Keratinocyte (primary cell): ENCODE data around the gene TMEM61.

ENCODE experiments used
- CTCF ChIP-seq, 3 experiments: IDR thresholded peaks in 1 of 3; conservative IDR thresholded peaks in 1 of 3; optimal IDR thresholded peaks in 1 of 3; 2 replicates in 2 of 3; 3 replicates in 1 of 3; pipeline versions ENCODE3 to v1.5.1; 2011; ENCODE audit warnings: low read length in 3 of 3, mild to moderate bottlenecking in 3 of 3, moderate library complexity in 2 of 3, control low read depth in 1 of 3, inconsistent platforms in 1 of 3; ENCODE audit not compliant: insufficient read depth in 2 of 3; ENCODE audit errors: extremely low read depth in 1 of 3
- EZH2 ChIP-seq: IDR thresholded peaks from one replicate; pipeline ENCODE4 v1.6.1; 2012; ENCODE audit warnings: inconsistent platforms, mild to moderate bottlenecking, low read length, moderate library complexity

GRCh38 chr1:54986025-54986424 lies 5.6 kb downstream of the TMEM61 start:
- no peak for TF ChIP-seq CTCF (optimal IDR thresholded peaks at IDR 0.05 in 1 of 3, IDR thresholded peaks at IDR 0.05 in 1 of 3, conservative IDR thresholded peaks at IDR 0.05 in 1 of 3; ENCODE audit: extremely low read depth in 1 of 3, insufficient read depth in 2 of 3, low read length in 3 of 3)
- TF ChIP-seq EZH2, result no peak
